ENCODE results near the gene PHOSPHO1.
"Not testable (repeated sequence)": the region's sequence is repeated elsewhere in the genome, so short reads cannot be mapped to it uniquely, and the experiment has no call there.

PHOSPHO1 gene, protein sequence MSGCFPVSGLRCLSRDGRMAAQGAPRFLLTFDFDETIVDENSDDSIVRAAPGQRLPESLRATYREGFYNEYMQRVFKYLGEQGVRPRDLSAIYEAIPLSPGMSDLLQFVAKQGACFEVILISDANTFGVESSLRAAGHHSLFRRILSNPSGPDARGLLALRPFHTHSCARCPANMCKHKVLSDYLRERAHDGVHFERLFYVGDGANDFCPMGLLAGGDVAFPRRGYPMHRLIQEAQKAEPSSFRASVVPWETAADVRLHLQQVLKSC

DNA sequence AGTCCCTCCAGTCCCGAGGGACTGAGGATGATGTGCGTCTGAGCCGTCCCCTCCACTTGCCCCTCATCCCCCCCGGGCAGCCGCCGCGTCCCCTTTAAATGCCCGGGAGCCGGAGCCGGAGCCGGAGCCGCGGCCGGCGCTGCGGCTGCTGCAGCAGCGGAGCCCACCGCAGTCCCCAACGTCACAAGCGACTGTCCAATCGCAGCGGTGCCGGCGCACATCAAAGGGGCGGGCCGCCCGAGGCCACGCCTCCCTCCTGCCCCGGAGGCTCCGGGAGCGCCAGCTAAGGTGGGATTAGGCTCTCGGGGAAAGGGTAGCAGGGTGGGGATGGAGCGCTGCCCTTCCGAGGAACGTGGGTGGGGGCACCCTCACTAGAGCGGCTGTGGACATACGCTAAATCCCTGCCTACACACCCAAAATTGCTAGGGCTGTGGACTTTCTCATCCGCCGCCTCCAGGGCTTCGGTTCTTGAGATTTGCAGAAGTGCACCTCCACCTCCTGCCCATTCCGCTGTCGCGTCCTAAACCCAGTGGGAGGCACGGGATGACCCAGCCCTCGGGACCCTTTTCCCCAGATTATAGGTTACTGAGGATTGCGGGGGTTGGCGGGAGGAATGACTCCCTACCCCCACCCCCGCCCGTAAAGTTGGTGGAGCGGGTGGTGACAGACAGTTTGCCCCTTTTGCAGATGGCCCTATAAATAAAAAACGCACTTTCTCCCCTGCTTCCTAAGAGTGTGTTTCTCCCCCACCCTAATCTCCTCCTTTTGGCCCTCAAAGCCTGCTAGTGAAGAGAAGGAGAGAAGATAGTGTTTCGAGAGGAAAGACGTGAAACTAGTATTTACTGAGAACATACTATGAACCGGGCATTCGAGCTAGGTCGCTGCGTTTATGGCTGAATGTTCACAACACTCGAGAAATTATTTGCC lies at the start of gene PHOSPHO1:
Gene PHOSPHO1, minus strand, starts transcription at position 152 of the 927 bp plus-strand sequence. CDS start 4,096 bp downstream, outside the sequence.
- peak; percentile 66 for DNase-seq

- DNase-seq = no peak
Observed at GRCh38 chr17:49280061-49280460, 49.5 kb upstream of the PHOSPHO1 start.

DNA sequence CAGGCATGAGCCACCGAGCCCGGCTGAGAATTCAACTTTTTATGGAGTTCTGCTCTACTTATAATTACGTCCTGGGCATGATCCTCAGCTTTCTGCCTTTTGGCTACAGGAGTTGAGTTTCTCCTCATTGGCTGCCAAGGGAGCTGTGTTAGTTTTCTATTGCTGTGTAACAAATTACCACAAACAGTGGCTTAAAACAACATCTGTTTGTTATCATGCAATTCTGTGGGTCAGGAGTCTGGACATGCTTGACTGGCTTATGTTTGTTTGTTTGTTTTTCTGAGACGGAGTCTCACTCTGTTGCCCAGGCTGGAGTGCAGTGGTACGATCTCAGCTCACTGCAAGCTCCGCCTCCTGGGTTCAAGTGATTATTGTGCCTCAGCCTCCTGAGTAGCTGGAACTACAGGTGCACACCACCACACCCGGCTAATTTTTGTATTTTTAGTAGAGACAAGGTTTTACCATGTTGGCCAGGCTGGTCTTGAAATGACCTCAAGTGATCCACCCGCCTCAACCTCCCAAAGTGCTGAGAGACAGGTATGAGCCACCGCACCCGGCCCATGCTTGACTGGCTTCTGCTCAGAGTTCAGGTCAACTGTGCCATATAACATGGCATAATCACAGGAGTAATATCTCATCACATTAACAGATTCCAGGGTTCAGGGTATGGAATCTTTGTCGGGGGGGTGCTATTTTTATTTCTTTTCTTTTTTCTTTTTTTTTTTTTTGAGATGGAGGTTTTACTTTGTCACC lies 48.9 kb upstream of the PHOSPHO1 start:
- not testable (repeated sequence) for DNase-seq

DNA sequence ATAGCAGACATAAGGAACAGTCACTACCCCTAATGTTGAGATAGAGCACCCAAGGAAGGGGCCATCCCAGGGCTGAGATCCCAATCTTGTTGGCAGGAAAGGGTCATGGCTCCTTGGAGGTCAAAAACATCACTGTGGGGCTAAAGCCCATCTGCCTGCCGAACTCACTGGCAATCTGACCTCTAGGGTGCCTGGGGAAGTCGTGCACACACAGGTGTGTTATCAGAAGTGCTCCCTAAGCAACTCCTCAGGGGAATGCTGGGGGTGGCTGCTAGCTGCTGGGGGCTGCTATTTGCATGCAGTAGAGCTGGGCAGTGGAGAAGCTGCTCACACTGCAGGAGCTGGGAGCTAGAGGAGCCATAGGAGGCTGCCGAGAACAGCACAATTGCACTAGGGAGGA lies 47.5 kb upstream of the PHOSPHO1 start:
- DNase-seq = no peak

DNA sequence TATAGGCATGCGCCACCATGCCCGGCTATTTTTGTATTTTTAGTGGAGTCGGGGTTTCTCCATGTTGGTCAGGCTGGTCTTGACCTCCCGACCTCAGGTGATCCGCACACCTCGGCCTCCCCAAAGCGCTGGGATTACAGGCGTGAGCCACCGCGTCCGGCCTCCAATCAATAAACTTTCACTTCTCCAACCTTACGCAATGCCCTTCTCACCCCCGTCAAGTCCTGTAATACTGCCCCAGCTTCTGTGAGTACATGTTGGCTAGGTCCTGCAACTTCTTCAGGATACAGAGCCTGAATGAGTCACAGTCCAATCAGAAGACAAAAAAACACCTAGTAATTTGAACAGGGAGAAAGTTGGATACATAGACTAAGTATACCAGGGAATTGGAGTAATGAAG lies 47.1 kb upstream of the PHOSPHO1 start:
- peak; percentile 80 for DNase-seq

GRCh38 chr17:49275981-49276380 lies 45.4 kb upstream of the PHOSPHO1 start:
- not testable (repeated sequence) for DNase-seq

- DNase-seq = no peak
Observed at GRCh38 chr17:49269356-49269755, 38.8 kb upstream of the PHOSPHO1 start.

DNA sequence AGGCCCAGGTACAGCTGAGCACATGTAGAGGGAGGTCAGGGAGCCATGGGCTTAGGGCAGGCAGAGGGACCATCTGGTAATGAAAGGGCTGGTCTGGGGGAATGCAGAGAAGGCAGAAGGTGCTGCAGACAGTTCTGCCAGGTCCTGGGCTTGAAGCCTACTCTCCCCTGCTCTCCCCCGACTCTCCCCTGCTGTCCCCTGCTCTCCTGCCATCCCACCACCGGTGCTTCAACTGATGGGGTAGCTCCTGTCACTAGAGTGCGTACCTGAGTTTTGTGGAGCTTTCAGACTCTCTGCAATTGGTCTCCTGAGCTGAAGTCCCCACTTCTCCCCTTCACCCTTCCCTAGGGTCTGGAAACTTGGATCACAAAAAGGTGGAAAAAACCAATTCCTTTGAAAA lies 37.3 kb upstream of the PHOSPHO1 start:
- DNase-seq = no peak

- no peak for DNase-seq
Observed at GRCh38 chr17:49266233-49266632, 35.6 kb upstream of the PHOSPHO1 start.

DNA sequence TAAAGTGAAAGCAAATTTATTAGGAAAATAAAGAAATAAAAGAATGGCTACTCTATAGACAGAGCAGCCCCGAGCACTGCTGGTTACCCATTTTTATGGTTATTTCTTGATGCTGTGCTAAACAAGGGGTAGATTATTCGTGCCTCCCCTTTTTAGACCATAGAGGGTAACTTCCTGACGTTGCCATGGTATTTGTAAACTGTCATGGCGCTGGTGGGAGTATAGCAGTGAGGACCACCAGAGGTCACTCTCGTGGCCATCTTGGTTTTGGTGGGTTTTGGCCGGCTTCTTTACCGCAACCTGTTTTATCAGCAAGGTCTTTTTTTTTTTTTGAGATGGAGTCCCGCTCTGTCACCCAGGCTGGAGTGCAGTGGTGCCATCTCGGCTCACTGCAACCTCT lies 31.0 kb upstream of the PHOSPHO1 start:
- DNase-seq = not testable (repeated sequence)

DNA sequence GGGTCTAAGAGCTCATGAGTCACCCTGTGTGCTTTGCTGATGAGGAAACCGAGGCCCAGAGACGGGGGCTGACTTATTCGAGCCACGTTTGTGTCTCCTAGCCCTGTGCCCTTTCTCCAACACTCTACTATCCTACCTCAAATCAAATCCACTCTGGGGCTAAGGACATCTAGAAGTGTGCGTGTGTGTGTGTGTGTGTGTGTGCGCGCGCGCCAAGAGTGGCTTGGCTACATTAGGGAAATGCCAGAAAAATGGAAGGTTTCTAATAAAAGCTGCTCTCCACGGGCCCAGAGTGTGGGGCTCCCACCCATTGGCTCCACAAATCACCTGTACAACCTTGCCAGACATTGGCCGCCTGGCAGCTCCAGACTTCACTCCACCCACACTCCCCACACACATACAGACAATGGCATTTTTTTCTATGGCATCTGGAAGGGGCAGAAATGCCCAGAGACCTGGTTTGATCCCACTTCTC lies 30.3 kb upstream of the PHOSPHO1 start:
- no peak for DNase-seq

DNA sequence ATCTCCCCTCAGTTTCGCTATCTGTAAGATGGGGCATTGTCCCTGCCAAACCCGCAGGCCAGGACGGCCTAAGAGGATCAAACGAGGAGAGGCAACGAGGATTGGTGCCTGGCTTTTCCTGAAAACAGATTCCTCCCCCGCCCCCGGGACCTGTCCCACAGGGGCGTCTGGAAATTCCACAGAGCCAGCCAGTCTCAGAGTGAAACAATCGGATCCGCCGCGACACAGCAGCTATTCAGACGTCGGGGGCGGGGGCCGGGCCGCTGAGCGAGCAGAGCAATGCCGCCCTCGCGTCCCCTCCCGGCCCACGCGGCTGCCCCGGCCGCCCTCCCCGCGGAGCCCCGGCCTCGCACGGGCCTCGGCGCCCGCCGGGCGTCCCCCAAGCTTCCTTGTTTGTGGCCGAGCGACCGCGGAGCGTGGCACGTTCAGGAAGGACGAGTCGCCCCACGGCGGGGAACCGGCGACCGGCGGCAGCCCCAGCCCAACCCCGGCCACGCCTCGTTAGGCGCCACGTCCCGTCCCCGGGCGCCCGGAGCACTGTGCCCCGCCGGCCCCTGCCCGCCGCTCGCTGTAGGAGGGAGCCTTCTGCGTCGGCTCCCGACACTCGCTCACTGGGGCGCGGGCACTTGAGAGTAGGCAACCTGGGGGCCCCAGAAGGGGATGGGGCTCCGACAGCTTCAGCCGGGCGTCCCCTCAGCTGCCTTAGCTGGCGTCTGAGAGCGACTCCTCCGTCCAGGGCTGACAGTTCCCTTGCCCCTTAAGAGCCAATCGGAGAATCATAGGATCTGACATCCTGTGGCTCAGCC lies 29.6 kb upstream of the PHOSPHO1 start:
- peak; percentile 66 for DNase-seq

- DNase-seq = no peak
Observed at GRCh38 chr17:49259663-49260010, 29.1 kb upstream of the PHOSPHO1 start.

GRCh38 chr17:49258394-49258793 lies 27.8 kb upstream of the PHOSPHO1 start:
- no peak for DNase-seq

DNA sequence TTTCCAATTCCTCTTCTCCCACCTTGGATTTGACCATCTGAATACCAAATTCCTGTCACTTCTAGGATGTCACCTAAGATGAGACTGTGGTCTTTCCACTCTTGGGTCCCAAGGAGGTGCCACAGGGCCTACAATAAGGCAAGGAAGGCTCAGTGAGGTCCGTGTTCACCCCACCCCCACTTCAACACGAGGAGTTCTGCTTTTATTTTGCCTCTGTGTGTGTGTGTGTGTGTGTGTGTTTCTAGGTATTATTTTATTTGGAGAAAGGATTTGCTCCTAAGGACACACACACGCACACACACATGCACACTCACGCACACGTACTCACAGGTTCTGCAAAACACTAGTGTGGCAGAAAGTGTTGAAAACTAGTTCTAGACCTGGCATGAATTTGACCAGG lies 24.5 kb upstream of the PHOSPHO1 start:
- DNase-seq = no peak

GRCh38 chr17:49254066-49254465 lies 23.5 kb upstream of the PHOSPHO1 start:
- no peak for DNase-seq

- DNase-seq = peak; percentile 70
Observed at GRCh38 chr17:49252148-49252695, 21.6 kb upstream of the PHOSPHO1 start.

- no peak for DNase-seq
Observed at GRCh38 chr17:49249890-49250522, 19.4 kb upstream of the PHOSPHO1 start.

- no peak for DNase-seq
Observed at GRCh38 chr17:49249292-49249794, 18.8 kb upstream of the PHOSPHO1 start.

- DNase-seq = no peak
Observed at GRCh38 chr17:49247944-49248343, 17.4 kb upstream of the PHOSPHO1 start.

DNA sequence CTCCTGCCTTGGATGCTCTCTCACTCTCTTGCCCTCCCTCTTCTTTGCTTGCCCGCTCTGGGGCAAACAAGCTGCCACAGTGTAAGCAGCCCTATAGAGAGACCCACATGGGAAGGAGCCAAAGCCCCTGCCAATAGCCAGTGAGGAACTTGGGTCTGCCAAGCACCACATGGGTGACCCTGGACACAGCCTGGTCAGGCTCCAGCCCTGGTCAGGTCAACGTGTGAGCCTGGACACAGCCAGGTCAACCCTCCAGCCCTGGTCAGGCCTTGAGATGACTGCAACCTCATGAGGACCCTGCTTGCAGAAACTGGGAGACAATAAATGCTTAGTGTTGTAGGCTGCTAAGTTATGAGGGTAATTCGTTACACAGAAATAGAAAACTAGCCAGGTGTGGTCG lies 14.3 kb upstream of the PHOSPHO1 start:
- no peak for DNase-seq

Data from MV-4-11 (cell line).